Measurements from ENCODE around the gene ZBTB7C.

- no peak for TF ChIP-seq POLR2A (IDR thresholded peaks at IDR 0.05)
- TF ChIP-seq, protein P1, sequence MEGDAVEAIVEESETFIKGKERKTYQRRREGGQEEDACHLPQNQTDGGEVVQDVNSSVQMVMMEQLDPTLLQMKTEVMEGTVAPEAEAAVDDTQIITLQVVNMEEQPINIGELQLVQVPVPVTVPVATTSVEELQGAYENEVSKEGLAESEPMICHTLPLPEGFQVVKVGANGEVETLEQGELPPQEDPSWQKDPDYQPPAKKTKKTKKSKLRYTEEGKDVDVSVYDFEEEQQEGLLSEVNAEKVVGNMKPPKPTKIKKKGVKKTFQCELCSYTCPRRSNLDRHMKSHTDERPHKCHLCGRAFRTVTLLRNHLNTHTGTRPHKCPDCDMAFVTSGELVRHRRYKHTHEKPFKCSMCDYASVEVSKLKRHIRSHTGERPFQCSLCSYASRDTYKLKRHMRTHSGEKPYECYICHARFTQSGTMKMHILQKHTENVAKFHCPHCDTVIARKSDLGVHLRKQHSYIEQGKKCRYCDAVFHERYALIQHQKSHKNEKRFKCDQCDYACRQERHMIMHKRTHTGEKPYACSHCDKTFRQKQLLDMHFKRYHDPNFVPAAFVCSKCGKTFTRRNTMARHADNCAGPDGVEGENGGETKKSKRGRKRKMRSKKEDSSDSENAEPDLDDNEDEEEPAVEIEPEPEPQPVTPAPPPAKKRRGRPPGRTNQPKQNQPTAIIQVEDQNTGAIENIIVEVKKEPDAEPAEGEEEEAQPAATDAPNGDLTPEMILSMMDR (IDR thresholded peaks at IDR 0.05) = no peak
Measured at GRCh38 chr18:48409591-48410094, 460 bp upstream of the ZBTB7C start.

Measured in body of pancreas (tissue), 4 donors.